Measurements from ENCODE around the gene TPH2.

- no peak for TF ChIP-seq ZNF546 (CRISPR knock-in tag; conservative IDR thresholded peaks at IDR 0.05)
- TF ChIP-seq PRDM15 (CRISPR knock-in tag; IDR thresholded peaks at IDR 0.05), result no peak
- TF ChIP-seq POLR2AphosphoS5 (IDR thresholded peaks at IDR 0.05; ENCODE audit: low read depth, low read length), result no peak
- TF ChIP-seq ZNF503 (CRISPR knock-in tag; IDR thresholded peaks at IDR 0.05), result no peak
- TF ChIP-seq ZNF142 (CRISPR knock-in tag; IDR thresholded peaks at IDR 0.05), result no peak
- no peak for TF ChIP-seq MYNN (CRISPR knock-in tag; IDR thresholded peaks at IDR 0.05; ENCODE audit: low read depth)
- TF ChIP-seq EED (CRISPR knock-in tag; IDR thresholded peaks at IDR 0.05), result no peak
- no peak for TF ChIP-seq ARHGAP35 (CRISPR knock-in tag; IDR thresholded peaks at IDR 0.05; ENCODE audit: borderline replicate concordance)
- no peak for TF ChIP-seq KDM5A (IDR thresholded peaks at IDR 0.05; ENCODE audit: borderline replicate concordance, low read length)
These were observed 92.4 kb downstream of the TPH2 start for GRCh38 chr12:72031066-72031465.

All from HepG2 (cell line).